Panc1 (cell line): ENCODE data around the gene CMTM7. TPM values are rescaled to one million over a fixed set of nuclear protein-coding genes. Genes with fewer than 3 reads are reported as not detected.

ENCODE experiments used
- ATAC-seq: fragments of 200-7000 bp; cut with Tn5 transposase; 2 replicates; pipeline ENCODE4 v1.9.1; 2020; ENCODE audit warnings: mild to moderate bottlenecking, moderate library complexity
- BruUV-seq: library from RNA; stranded (reverse); fragments of 400-500 nt; replicated peaks from 2 replicates; lab custom pipeline; 2021; lab: Mats Ljungman, UMichigan
- CTCF ChIA-PET: fragments of 300-600 bp; sonication (Branson Sonifier 250); formaldehyde crosslinking; loops from one replicate; lab custom pipeline; 2022; ENCODE audit warnings: antibody characterized with exemption; lab: Charles Lee
- POLR2A ChIA-PET: fragments of 300-600 bp; sonication (Branson Sonifier 250); formaldehyde crosslinking; loops from one replicate; lab custom pipeline; 2022; ENCODE audit warnings: antibody characterized with exemption; lab: Charles Lee
- DNase-seq: peaks from one replicate; pipeline ENCODE4 v3.0.0-alpha.2; 2010; ENCODE audit warnings: low read depth, low spot score
- H3K27ac ChIP-seq: 2 replicates; pipeline ENCODE4 v1.5.1; 2011; ENCODE audit warnings: mild to moderate bottlenecking, low read length, inconsistent platforms
- H3K27me3 ChIP-seq: fragments of 200-500 bp; sonication (Bioruptor generic); 2 replicates; pipeline ENCODE4 v1.6.0; 2014; ENCODE audit warnings: low read length, inconsistent platforms; ENCODE audit not compliant: control insufficient read depth, insufficient read depth
- H3K36me3 ChIP-seq: fragments of 200-500 bp; sonication (Bioruptor generic); 2 replicates; pipeline ENCODE4 v1.5.1; 2014; ENCODE audit warnings: inconsistent platforms, mild to moderate bottlenecking, low read length, moderate library complexity; ENCODE audit not compliant: control insufficient read depth, insufficient read depth
- H3K4me1 ChIP-seq: 2 replicates; pipeline ENCODE4 v1.5.1; 2011; ENCODE audit warnings: inconsistent platforms, mild to moderate bottlenecking, low read length, moderate library complexity; ENCODE audit not compliant: control insufficient read depth, insufficient read depth
- H3K4me3 ChIP-seq, 2 experiments: 2 replicates each; pipeline ENCODE4 v1.5.1; 2011 to 2012; ENCODE audit warnings: low read depth in 2 of 2, low read length in 2 of 2, mild to moderate bottlenecking in 2 of 2, inconsistent platforms in 1 of 2, moderate library complexity in 1 of 2
- H3K9me3 ChIP-seq: fragments of 200-500 bp; sonication (Bioruptor generic); 2 replicates; pipeline ENCODE4 v1.5.1; 2014; ENCODE audit warnings: low read depth, mild to moderate bottlenecking, inconsistent platforms, low read length, moderate library complexity; ENCODE audit not compliant: control insufficient read depth, insufficient read depth
- POLR2AphosphoS5 ChIP-seq: IDR thresholded peaks from 2 replicates; pipeline ENCODE4 v1.6.1; 2012; ENCODE audit warnings: mild to moderate bottlenecking, low read depth, low read length, moderate library complexity
- SIN3A ChIP-seq: IDR thresholded peaks from 2 replicates; pipeline ENCODE4 v1.6.1; 2012; ENCODE audit warnings: low read depth, mild to moderate bottlenecking, low read length, moderate library complexity, borderline replicate concordance; ENCODE audit not compliant: insufficient read depth
- TCF7L2 ChIP-seq: IDR thresholded peaks from 2 replicates; pipeline ENCODE4 v1.6.1; 2011; ENCODE audit warnings: mild to moderate bottlenecking, low read depth, low read length, inconsistent platforms
- in situ Hi-C: cut with HindIII; loops from 2 replicates; pipeline ENCODE4 v1.10.0; 2016; ENCODE audit warnings: low sequenced_read_pairs, low pct_unique_long_range_greater_than_20kb
- intact Hi-C: fragments of 100-400 bp; cut with micrococcal nuclease; formaldehyde crosslinking; loops from one replicate; pipeline ENCODE4 v1.10.0; 2022; ENCODE audit not compliant: unreplicated experiment
- total RNA-seq: library from RNA; stranded (reverse); gene quantifications from one replicate; pipeline ENCODE4 v1.2.1, GENCODE V29; 2021; ENCODE audit not compliant: unreplicated experiment
- TF ChIP-seq, protein P1 (sequence below), 2 experiments: IDR thresholded peaks; 2 replicates each; pipeline ENCODE4 v1.6.1; 2011 to 2012; ENCODE audit warnings: low read depth in 2 of 2, control low read depth in 1 of 2, low read length in 1 of 2, mild to moderate bottlenecking in 1 of 2, moderate library complexity in 1 of 2; ENCODE audit not compliant: insufficient read depth in 1 of 2
- TF ChIP-seq, protein P2 (sequence below): fragments of 450-650 bp; IDR thresholded peaks from 2 replicates; pipeline ENCODE4 v1.5.1; 2017; ENCODE audit warnings: mild to moderate bottlenecking

Gene CMTM7
- total RNA-seq, 1 experiment from 2014 or later = 43.5 TPM

DNA sequence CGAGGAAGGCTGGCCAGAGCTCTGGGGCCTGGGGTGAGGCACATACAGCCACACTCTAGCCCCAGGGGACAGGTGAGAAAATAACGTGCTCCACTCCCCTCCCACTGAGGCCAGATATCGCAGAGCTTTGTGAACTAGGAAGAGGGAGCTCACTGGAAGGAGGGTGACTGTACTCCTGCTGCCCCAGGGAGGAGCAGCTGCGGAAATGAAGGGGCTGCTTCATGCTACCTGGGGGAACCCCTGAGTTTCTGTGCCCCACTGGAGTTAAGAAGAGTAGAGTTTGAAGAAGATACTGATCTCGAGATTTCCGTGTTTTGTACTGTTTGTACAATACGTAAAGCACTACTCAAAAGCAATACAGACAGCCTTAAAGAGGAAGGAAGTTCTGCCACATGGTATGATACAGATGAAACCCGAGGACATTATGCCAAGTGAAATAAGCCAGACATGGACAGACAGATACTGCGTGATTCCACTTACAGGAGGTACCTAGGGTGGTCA lies 66.4 kb downstream of the CMTM7 start:
- BruUV-seq = no TSS peak
- intact Hi-C loops (no loop called here), in situ Hi-C loops (no loop called here)
- Histone ChIP-seq H3K4me1 (peaks cover 8% of the 10 kb centered on the region), H3K36me3 (no peaks in the 10 kb centered on the region), H3K9me3 (no peaks in the 10 kb centered on the region), H3K27ac (no peak overlapping the region), H3K27me3 (no peaks in the 10 kb centered on the region), H3K4me3 (no peak overlapping the region)
- TF ChIP-seq SIN3A (no peak), POLR2AphosphoS5 (no peak), TCF7L2 (no peak)
- TF ChIP-seq, protein P1, sequence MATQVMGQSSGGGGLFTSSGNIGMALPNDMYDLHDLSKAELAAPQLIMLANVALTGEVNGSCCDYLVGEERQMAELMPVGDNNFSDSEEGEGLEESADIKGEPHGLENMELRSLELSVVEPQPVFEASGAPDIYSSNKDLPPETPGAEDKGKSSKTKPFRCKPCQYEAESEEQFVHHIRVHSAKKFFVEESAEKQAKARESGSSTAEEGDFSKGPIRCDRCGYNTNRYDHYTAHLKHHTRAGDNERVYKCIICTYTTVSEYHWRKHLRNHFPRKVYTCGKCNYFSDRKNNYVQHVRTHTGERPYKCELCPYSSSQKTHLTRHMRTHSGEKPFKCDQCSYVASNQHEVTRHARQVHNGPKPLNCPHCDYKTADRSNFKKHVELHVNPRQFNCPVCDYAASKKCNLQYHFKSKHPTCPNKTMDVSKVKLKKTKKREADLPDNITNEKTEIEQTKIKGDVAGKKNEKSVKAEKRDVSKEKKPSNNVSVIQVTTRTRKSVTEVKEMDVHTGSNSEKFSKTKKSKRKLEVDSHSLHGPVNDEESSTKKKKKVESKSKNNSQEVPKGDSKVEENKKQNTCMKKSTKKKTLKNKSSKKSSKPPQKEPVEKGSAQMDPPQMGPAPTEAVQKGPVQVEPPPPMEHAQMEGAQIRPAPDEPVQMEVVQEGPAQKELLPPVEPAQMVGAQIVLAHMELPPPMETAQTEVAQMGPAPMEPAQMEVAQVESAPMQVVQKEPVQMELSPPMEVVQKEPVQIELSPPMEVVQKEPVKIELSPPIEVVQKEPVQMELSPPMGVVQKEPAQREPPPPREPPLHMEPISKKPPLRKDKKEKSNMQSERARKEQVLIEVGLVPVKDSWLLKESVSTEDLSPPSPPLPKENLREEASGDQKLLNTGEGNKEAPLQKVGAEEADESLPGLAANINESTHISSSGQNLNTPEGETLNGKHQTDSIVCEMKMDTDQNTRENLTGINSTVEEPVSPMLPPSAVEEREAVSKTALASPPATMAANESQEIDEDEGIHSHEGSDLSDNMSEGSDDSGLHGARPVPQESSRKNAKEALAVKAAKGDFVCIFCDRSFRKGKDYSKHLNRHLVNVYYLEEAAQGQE (IDR thresholded peaks at IDR 0.05; ENCODE audit: insufficient read depth in 1 of 2, low read depth in 2 of 2, low read length in 1 of 2) = no peak
- TF ChIP-seq, protein P2, sequence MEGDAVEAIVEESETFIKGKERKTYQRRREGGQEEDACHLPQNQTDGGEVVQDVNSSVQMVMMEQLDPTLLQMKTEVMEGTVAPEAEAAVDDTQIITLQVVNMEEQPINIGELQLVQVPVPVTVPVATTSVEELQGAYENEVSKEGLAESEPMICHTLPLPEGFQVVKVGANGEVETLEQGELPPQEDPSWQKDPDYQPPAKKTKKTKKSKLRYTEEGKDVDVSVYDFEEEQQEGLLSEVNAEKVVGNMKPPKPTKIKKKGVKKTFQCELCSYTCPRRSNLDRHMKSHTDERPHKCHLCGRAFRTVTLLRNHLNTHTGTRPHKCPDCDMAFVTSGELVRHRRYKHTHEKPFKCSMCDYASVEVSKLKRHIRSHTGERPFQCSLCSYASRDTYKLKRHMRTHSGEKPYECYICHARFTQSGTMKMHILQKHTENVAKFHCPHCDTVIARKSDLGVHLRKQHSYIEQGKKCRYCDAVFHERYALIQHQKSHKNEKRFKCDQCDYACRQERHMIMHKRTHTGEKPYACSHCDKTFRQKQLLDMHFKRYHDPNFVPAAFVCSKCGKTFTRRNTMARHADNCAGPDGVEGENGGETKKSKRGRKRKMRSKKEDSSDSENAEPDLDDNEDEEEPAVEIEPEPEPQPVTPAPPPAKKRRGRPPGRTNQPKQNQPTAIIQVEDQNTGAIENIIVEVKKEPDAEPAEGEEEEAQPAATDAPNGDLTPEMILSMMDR = no peak
- CTCF ChIA-PET = no interaction called here
- POLR2A ChIA-PET = no interaction called here
- no peak for ATAC-seq
- DNase-seq = no peak

- TF ChIP-seq, protein P2 = no peak
- TF ChIP-seq, protein P1 (IDR thresholded peaks at IDR 0.05; ENCODE audit: insufficient read depth in 1 of 2, low read depth in 2 of 2, low read length in 1 of 2) = no peak
- TF ChIP-seq SIN3A (no peak), POLR2AphosphoS5 (no peak), TCF7L2 (no peak)
- ATAC-seq (no peak), DNase-seq (no peak)
- POLR2A ChIA-PET = no interaction called here
- in situ Hi-C loops = no loop called here
- peaks cover 8% of the 10 kb centered on the region for H3K4me1 ChIP-seq
- H3K36me3 ChIP-seq = no peaks in the 10 kb centered on the region
- no peak overlapping the region for H3K27ac ChIP-seq
- no peaks in the 10 kb centered on the region for H3K27me3 ChIP-seq
- intact Hi-C loops = no loop called here
- H3K4me3 ChIP-seq = no peak overlapping the region
- H3K9me3 ChIP-seq = no peaks in the 10 kb centered on the region
- CTCF ChIA-PET = no interaction called here
- no TSS peak for BruUV-seq
These were observed 67.8 kb downstream of the CMTM7 start for GRCh38 chr3:32459450-32459849.
